HUDEP-2 (cell line): Measurements from ENCODE around the gene ORAI2.
"Not testable (repeated sequence)": the region's sequence is repeated elsewhere in the genome, so short reads cannot be mapped to it uniquely, and the experiment has no call there.

ENCODE experiments used
- DNase-seq, 76 experiments: peaks; one replicate each; lab custom pipeline; 2025; ENCODE audit not compliant: unreplicated experiment in 76 of 76; lab: John Stamatoyannopoulos, UW

ORAI2 gene

DNA sequence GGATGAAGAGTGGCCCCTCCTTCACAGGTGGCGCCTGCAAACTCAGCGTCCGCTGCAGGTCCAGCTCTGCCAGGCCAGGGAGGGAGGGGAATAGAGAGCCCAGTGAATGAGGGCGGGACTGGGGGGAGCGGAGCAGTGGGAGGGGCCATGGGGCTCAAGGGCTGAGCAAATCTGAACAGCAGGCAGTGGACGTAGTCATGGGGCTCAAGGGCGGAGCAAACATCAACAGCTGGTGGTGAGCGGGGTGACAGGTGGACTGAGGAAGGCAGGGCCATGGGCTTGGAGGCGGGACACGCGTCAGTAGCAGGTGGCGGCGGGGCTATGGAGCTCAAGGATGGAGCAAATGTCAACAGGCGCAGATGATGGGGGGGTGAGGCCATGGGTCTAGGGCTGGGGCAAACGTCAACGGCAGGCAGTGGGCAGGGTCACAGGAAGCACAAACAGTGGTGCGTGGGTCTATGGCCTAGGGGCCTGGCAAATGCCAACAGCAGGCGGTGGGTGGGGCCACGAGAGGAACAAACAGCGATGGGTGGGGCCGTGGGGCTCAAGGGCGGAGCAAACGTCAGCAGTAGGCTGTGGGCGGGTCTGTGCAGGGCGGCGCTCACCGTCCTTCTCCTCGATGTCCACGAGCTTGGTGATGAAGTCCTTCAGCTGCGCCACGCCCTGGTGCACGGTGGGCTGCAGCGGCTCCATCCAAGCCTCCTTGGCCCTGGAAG, 60.0 kb downstream of the ORAI2 start:
- not testable (repeated sequence) for DNase-seq

GRCh38 chr7:102494026-102494425, 60.7 kb downstream of the ORAI2 start:
- not testable (repeated sequence) for DNase-seq

GRCh38 chr7:102494473-102495149, 61.2 kb downstream of the ORAI2 start:
- not testable (repeated sequence) for DNase-seq

DNA sequence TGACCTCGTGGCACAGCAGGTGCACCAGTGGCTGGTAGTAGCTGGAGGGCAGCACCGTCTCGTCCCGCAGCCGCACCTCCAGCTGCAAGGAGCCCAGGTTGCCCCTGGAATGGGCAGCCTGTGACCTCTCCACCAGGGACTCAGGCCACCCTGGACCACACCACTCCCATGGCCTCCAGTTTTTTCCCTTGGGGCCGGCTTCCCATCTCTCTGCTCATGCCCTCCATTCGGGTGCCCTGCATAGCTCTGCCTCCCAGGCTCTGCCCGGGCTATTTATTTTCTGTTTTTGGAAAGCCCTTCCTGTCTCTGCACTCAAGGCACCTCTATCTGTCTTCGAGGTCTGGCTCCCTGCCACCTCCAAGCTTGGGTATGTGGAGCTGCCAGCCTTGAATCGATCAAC, 63.5 kb downstream of the ORAI2 start:
- DNase-seq = not testable (repeated sequence)

DNA sequence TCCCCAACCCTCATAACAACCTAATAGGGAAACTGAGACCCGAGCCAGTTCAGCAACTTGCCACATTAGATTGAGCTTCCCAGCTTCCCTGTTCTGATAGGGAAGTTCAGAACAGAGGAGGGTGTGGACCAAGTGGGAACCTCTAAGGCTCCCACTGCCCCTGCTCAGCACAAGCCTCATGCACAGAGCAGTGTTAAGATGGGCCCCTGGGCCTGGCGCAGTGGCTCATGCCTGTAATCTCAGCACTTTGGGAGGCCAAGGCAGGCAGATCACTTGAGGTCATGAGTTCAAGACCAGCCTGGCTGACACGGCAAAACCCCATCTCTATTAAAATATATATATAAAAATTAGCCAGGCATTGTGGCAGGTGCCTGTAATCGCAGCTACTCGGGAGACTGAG, 63.9 kb downstream of the ORAI2 start:
- DNase-seq = not testable (repeated sequence)

- not testable (repeated sequence) for DNase-seq
These were observed 64.9 kb downstream of the ORAI2 start for GRCh38 chr7:102498321-102498720.

DNA sequence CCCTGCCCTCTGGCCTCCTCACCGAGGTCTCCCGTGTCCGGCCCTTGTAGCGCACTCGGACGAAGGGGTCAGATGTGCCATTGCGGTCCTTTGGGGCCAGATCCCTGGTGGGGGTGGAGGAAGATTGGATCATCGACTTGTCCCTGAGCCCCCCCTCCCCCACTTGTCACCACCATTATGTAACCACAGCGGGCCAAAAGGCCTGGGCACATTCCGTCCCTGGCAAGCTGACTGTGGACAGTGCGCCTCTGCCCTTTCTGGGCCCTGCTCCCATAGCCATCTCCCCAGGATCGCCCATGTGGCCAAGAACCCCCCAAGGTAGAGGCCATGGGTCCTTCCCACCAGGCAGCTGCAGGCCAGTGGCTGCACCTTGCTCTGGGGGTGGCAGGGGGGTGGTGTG, 69.8 kb downstream of the ORAI2 start:
- DNase-seq = not testable (repeated sequence)

DNA sequence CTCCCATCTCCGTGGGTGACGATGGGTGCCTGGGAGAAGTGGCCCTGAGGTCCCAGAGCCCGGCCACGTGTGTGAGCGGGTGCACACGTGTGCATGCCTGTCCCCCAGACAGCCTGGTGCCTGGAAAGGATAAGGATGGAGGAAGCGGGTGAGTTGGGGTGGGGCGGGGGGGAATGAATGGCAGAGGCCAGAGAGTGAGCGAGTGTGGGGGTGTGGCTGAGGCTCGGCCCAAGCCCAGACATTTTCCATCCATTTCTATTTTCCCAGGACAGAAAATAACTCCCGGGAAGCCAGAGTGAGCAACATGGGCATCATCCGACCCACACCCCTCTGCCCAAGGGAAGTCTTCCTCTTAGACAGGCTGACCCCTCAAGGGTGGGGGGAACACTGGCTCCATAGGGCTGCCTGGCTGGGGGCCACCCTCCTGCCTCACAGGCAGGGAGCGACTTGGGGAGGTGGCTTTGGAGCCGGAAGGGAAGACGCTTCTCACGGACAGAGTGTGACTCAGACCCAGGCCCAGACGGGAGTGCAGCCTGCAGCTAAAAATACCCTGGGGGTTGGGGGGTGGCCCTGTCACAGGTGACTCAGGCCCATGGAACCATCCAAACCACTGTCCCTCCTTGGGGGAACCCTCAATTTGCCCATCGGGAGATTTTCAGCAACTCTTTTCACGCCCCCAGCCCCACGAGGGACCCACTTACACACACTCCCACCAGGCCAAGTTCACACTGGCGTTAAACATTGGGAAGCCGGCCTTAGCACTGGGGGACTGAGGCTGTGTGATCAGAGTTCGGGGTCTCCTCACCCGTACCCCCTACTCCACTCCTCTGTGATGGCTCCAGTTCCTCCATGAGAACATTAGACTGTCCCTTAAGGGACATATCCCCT, 72.2 kb downstream of the ORAI2 start:
- DNase-seq = not testable (repeated sequence)
